HG03135 (cell line): ENCODE data around the gene IL19.

Source experiments
- ATAC-seq: cut with Tn5 transposase; IDR thresholded peaks from one replicate; pipeline ENCODE4 v1.9.1; 2021; ENCODE audit warnings: mild to moderate bottlenecking, moderate library complexity; ENCODE audit not compliant: unreplicated experiment

The IL19 gene

GRCh38 chr1:206797534-206798383, 27.2 kb downstream of the IL19 start:
- ATAC-seq: no peak

GRCh38 chr1:206798384-206798996, 27.9 kb downstream of the IL19 start:
- no peak for ATAC-seq

- no peak for ATAC-seq
These were observed 28.7 kb downstream of the IL19 start for GRCh38 chr1:206799311-206799710.

- ATAC-seq: no peak
These were observed 29.8 kb downstream of the IL19 start for GRCh38 chr1:206800411-206800810.

- ATAC-seq: no peak
These were observed 30.3 kb downstream of the IL19 start for GRCh38 chr1:206800891-206801290.

- no peak for ATAC-seq
These were observed 30.9 kb downstream of the IL19 start for GRCh38 chr1:206801467-206801866.

- no peak for ATAC-seq
These were observed 31.8 kb downstream of the IL19 start for GRCh38 chr1:206802401-206802800.

- ATAC-seq: peak; percentile 93
These were observed 32.7 kb downstream of the IL19 start for GRCh38 chr1:206803221-206803730.

- ATAC-seq: no peak
These were observed 33.7 kb downstream of the IL19 start for GRCh38 chr1:206804156-206804737.

GRCh38 chr1:206805357-206805756, 34.8 kb downstream of the IL19 start:
- no peak for ATAC-seq

- ATAC-seq: no peak
These were observed 38.0 kb downstream of the IL19 start for GRCh38 chr1:206808615-206809014.

GRCh38 chr1:206809504-206810084, 39.0 kb downstream of the IL19 start:
- no peak for ATAC-seq

- ATAC-seq: no peak
These were observed 41.9 kb downstream of the IL19 start for GRCh38 chr1:206812471-206812870.

- peak; percentile 40 for ATAC-seq
These were observed 44.3 kb downstream of the IL19 start for GRCh38 chr1:206814716-206815341.

- peak; percentile 64 for ATAC-seq
These were observed 46.1 kb downstream of the IL19 start for GRCh38 chr1:206816390-206817287.

GRCh38 chr1:206821493-206821892, 50.9 kb downstream of the IL19 start:
- no peak for ATAC-seq

GRCh38 chr1:206823727-206824126, 53.2 kb downstream of the IL19 start:
- no peak for ATAC-seq

GRCh38 chr1:206824331-206824730, 53.8 kb downstream of the IL19 start:
- ATAC-seq: no peak

- ATAC-seq: no peak
These were observed 55.8 kb downstream of the IL19 start for GRCh38 chr1:206826394-206826793.

GRCh38 chr1:206828061-206828460, 57.5 kb downstream of the IL19 start:
- no peak for ATAC-seq
